Stomach (tissue), 4 donors: ENCODE measurements around the gene CSTF1.

Experiments used
- POLR2A ChIP-seq, 4 donors: fragments of 450-650 bp; IDR thresholded peaks; one replicate each; pipeline ENCODE4 v1.6.1; 2016; ENCODE audit warnings: antibody characterized with exemption in 4 of 4, control low read depth in 2 of 4, mild to moderate bottlenecking in 1 of 4, moderate library complexity in 1 of 4
- TF ChIP-seq, protein P1 (sequence below), 7 experiments: fragments of 450-650 bp in 4 of 7; fragments of 200-600 bp in 3 of 7; sonication (generic) in 3 of 7; IDR thresholded peaks; one replicate each; pipeline ENCODE4 v1.5.1; 2016 to 2019; ENCODE audit warnings: antibody characterized with exemption in 7 of 7, control low read depth in 2 of 7, mild to moderate bottlenecking in 1 of 7

DNA sequence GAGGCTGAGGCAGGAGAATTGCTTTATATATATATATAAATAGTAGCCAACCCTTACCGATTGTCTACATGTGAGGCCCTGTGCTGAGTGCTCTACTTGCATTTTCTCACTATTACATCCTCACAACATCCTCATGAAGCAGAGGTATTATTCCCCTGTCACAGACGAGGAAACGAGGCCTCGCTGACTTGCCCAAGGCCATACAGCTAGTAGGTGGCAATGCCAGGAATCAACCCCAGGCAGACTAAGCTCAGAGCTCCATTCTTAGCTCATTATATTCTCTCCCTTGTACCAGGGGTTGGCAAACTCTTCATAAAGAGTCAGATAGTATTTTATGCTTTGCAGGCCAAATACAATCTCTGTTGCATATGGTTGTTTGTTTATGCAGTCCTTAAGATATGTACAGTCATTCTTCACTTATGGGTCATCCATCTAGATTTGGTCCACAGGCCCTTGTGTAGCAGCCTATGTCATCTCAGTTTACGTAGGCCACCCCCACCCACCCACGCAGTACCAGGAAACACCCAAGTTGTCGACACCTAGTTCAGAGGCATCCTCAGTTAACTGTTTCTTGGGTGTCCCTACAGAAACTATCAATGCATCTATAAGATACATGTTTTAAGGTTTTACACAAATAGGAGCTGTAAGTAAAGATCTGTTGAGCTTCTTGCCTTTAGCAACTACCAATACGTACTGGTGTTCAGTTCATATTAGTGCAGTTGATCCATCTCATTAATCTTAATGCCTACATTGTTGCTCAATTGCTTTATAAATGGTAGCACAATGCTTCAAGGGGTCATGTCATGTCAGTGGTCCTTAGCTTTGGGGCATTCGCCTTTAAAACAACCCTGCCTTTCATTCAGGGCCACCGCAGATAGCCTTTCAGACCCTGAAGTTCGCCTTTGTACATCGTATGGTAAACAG lies 22.7 kb downstream of the CSTF1 start:
- TF ChIP-seq, protein P1, sequence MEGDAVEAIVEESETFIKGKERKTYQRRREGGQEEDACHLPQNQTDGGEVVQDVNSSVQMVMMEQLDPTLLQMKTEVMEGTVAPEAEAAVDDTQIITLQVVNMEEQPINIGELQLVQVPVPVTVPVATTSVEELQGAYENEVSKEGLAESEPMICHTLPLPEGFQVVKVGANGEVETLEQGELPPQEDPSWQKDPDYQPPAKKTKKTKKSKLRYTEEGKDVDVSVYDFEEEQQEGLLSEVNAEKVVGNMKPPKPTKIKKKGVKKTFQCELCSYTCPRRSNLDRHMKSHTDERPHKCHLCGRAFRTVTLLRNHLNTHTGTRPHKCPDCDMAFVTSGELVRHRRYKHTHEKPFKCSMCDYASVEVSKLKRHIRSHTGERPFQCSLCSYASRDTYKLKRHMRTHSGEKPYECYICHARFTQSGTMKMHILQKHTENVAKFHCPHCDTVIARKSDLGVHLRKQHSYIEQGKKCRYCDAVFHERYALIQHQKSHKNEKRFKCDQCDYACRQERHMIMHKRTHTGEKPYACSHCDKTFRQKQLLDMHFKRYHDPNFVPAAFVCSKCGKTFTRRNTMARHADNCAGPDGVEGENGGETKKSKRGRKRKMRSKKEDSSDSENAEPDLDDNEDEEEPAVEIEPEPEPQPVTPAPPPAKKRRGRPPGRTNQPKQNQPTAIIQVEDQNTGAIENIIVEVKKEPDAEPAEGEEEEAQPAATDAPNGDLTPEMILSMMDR (IDR thresholded peaks at IDR 0.05), result no peak
- TF ChIP-seq POLR2A (IDR thresholded peaks at IDR 0.05), result no peak
